Measurements from ENCODE around the gene KCNJ1.
A peak's percentile ranks its signal among the peaks of the same experiment; 100 is the strongest.

Gene KCNJ1

GRCh38 chr11:128902515-128903066 lies 35.5 kb upstream of the KCNJ1 start:
- peak overlapping the region; percentile 15 for H3K27ac ChIP-seq (ENCODE audit: low read depth, low read length)
- H3K4me1 ChIP-seq (ENCODE audit: control insufficient read depth in 5 of 5, insufficient read depth in 5 of 5, low read length in 5 of 5): peaks cover 0 to 74% (median 28%) of the 10 kb centered on the region in 5 donors
- no peaks in the 10 kb centered on the region for H3K9me3 ChIP-seq (ENCODE audit: control insufficient read depth in 5 of 5, low read length in 5 of 5)

GRCh38 chr11:128901653-128902514 lies 34.8 kb upstream of the KCNJ1 start:
- H3K27me3 ChIP-seq (ENCODE audit: control insufficient read depth in 5 of 5, insufficient read depth in 4 of 5, low read length in 5 of 5): peaks cover 0 to 10% (median 0%) of the 10 kb centered on the region in 5 donors
- H3K4me1 ChIP-seq (ENCODE audit: control insufficient read depth in 5 of 5, insufficient read depth in 5 of 5, low read length in 5 of 5): peaks cover 0 to 72% (median 32%) of the 10 kb centered on the region in 5 donors
- H3K9ac ChIP-seq (ENCODE audit: low read length in 5 of 5): no peak overlapping the region
- no peak overlapping the region for H3K27ac ChIP-seq (ENCODE audit: low read depth, low read length)
- no peak overlapping the region for H3K4me3 ChIP-seq (ENCODE audit: low read depth in 1 of 5, low read length in 5 of 5)
- H3K36me3 ChIP-seq (ENCODE audit: control insufficient read depth in 5 of 5, insufficient read depth in 5 of 5, low read length in 5 of 5): peaks cover 0 to 3% (median 0%) of the 10 kb centered on the region in 5 donors
- H3K9me3 ChIP-seq (ENCODE audit: control insufficient read depth in 5 of 5, low read length in 5 of 5): no peaks in the 10 kb centered on the region

More at GRCh38 chr11:128902515-128903066, 35.5 kb upstream of the KCNJ1 start:
- H3K4me3 ChIP-seq (ENCODE audit: low read depth in 1 of 5, low read length in 5 of 5): no peak overlapping the region
- no peak overlapping the region for H3K9ac ChIP-seq (ENCODE audit: low read length in 5 of 5)
- H3K36me3 ChIP-seq (ENCODE audit: control insufficient read depth in 5 of 5, insufficient read depth in 5 of 5, low read length in 5 of 5): peaks cover 0 to 3% (median 0%) of the 10 kb centered on the region in 5 donors
- peaks cover 0 to 13% (median 0%) of the 10 kb centered on the region in 5 donors for H3K27me3 ChIP-seq (ENCODE audit: control insufficient read depth in 5 of 5, insufficient read depth in 4 of 5, low read length in 5 of 5)

DNA sequence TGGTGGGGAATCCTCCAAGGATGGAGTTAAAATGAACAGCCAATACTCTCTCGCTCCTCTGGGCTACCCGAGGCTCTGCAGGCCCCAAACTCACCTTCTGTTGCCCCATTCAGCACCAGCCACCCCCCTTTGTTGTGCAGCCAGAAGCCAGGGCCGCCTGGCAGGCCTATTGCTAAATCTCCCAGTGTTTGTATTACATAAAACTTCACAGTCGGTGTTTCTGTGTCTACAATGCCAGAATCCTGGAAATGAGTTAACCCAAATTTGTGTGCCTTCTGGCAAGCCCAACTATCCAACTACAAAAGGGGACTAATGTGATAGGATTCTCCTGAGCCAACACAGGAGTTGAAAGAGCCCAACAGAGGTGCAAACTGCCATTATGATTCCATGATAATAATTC lies 33.4 kb upstream of the KCNJ1 start:
- peaks cover 0 to 3% (median 0%) of the 10 kb centered on the region in 5 donors for H3K36me3 ChIP-seq (ENCODE audit: control insufficient read depth in 5 of 5, insufficient read depth in 5 of 5, low read length in 5 of 5)
- H3K27me3 ChIP-seq (ENCODE audit: control insufficient read depth in 5 of 5, insufficient read depth in 4 of 5, low read length in 5 of 5): peaks cover 0 to 10% (median 0%) of the 10 kb centered on the region in 5 donors
- H3K9ac ChIP-seq (ENCODE audit: low read length in 5 of 5): no peak overlapping the region
- H3K4me1 ChIP-seq (ENCODE audit: control insufficient read depth in 5 of 5, insufficient read depth in 5 of 5, low read length in 5 of 5): peaks cover 0 to 73% (median 37%) of the 10 kb centered on the region in 5 donors
- no peak overlapping the region for H3K4me3 ChIP-seq (ENCODE audit: low read depth in 1 of 5, low read length in 5 of 5)
- no peaks in the 10 kb centered on the region for H3K9me3 ChIP-seq (ENCODE audit: control insufficient read depth in 5 of 5, low read length in 5 of 5)
- H3K27ac ChIP-seq (ENCODE audit: low read depth, low read length): no peak overlapping the region

- H3K27me3 ChIP-seq (ENCODE audit: control insufficient read depth in 5 of 5, insufficient read depth in 4 of 5, low read length in 5 of 5): no peaks in the 10 kb centered on the region
- H3K9ac ChIP-seq (ENCODE audit: low read length in 5 of 5): no peak overlapping the region
- peak overlapping the region; percentile 47 for H3K27ac ChIP-seq (ENCODE audit: low read depth, low read length)
- H3K4me3 ChIP-seq (ENCODE audit: low read depth in 1 of 5, low read length in 5 of 5): no peak overlapping the region
- no peaks in the 10 kb centered on the region for H3K9me3 ChIP-seq (ENCODE audit: control insufficient read depth in 5 of 5, low read length in 5 of 5)
- peaks cover 0 to 3% (median 0%) of the 10 kb centered on the region in 5 donors for H3K36me3 ChIP-seq (ENCODE audit: control insufficient read depth in 5 of 5, insufficient read depth in 5 of 5, low read length in 5 of 5)
- H3K4me1 ChIP-seq (ENCODE audit: control insufficient read depth in 5 of 5, insufficient read depth in 5 of 5, low read length in 5 of 5): peaks cover 0 to 70% (median 34%) of the 10 kb centered on the region in 5 donors
Measured at GRCh38 chr11:128898580-128899344, 31.7 kb upstream of the KCNJ1 start.

GRCh38 chr11:128897826-128898225 lies 30.7 kb upstream of the KCNJ1 start:
- H3K36me3 ChIP-seq (ENCODE audit: control insufficient read depth in 5 of 5, insufficient read depth in 5 of 5, low read length in 5 of 5): peaks cover 0 to 3% (median 0%) of the 10 kb centered on the region in 5 donors
- H3K27me3 ChIP-seq (ENCODE audit: control insufficient read depth in 5 of 5, insufficient read depth in 4 of 5, low read length in 5 of 5): no peaks in the 10 kb centered on the region
- H3K9me3 ChIP-seq (ENCODE audit: control insufficient read depth in 5 of 5, low read length in 5 of 5): no peaks in the 10 kb centered on the region
- peaks cover 0 to 69% (median 30%) of the 10 kb centered on the region in 5 donors for H3K4me1 ChIP-seq (ENCODE audit: control insufficient read depth in 5 of 5, insufficient read depth in 5 of 5, low read length in 5 of 5)
- H3K9ac ChIP-seq (ENCODE audit: low read length in 5 of 5): no peak overlapping the region
- H3K27ac ChIP-seq (ENCODE audit: low read depth, low read length): peak overlapping the region; percentile 47
- no peak overlapping the region for H3K4me3 ChIP-seq (ENCODE audit: low read depth in 1 of 5, low read length in 5 of 5)

- Histone ChIP-seq H3K36me3 (ENCODE audit: control insufficient read depth in 5 of 5, insufficient read depth in 5 of 5, low read length in 5 of 5) (no peaks in the 10 kb centered on the region), H3K9ac (ENCODE audit: low read length in 5 of 5) (no peak overlapping the region), H3K27me3 (ENCODE audit: control insufficient read depth in 5 of 5, insufficient read depth in 4 of 5, low read length in 5 of 5) (peaks cover 0 to 3% (median 0%) of the 10 kb centered on the region in 5 donors), H3K27ac (ENCODE audit: low read depth, low read length) (no peak overlapping the region), H3K4me3 (ENCODE audit: low read depth in 1 of 5, low read length in 5 of 5) (no peak overlapping the region), H3K9me3 (ENCODE audit: control insufficient read depth in 5 of 5, low read length in 5 of 5) (no peaks in the 10 kb centered on the region), H3K4me1 (ENCODE audit: control insufficient read depth in 5 of 5, insufficient read depth in 5 of 5, low read length in 5 of 5) (peaks cover 0 to 59% (median 30%) of the 10 kb centered on the region in 5 donors)
Measured at GRCh38 chr11:128896356-128896755, 29.3 kb upstream of the KCNJ1 start.

DNA sequence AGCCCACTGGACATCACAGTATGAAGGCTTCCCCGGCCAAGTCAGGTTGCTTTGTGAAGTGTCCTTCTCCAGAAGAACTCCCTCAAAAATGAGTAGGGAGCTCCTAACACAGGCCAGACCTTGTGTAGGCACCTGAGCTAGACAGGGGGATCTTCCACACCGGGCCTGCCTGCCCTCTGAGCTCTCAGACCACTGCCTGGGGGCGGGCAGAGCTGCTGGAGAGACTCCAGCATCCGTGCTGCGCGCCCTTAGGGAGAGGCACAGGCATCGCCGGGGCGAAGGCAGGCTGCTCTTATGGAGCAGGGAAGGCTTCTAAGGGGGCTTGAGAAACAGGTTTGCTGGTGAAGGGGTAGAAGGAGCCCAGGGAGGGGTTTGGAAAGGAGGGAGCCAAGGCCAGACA lies 28.4 kb upstream of the KCNJ1 start:
- Histone ChIP-seq H3K9ac (ENCODE audit: low read length in 5 of 5) (peak overlapping the region in 1 of 5 donors; percentile 14), H3K27me3 (ENCODE audit: control insufficient read depth in 5 of 5, insufficient read depth in 4 of 5, low read length in 5 of 5) (peaks cover 0 to 4% (median 1%) of the 10 kb centered on the region in 5 donors), H3K9me3 (ENCODE audit: control insufficient read depth in 5 of 5, low read length in 5 of 5) (no peaks in the 10 kb centered on the region), H3K27ac (ENCODE audit: low read depth, low read length) (no peak overlapping the region), H3K4me3 (ENCODE audit: low read depth in 1 of 5, low read length in 5 of 5) (no peak overlapping the region), H3K4me1 (ENCODE audit: control insufficient read depth in 5 of 5, insufficient read depth in 5 of 5, low read length in 5 of 5) (peaks cover 0 to 57% (median 32%) of the 10 kb centered on the region in 5 donors), H3K36me3 (ENCODE audit: control insufficient read depth in 5 of 5, insufficient read depth in 5 of 5, low read length in 5 of 5) (no peaks in the 10 kb centered on the region)

- no peaks in the 10 kb centered on the region for H3K36me3 ChIP-seq (ENCODE audit: control insufficient read depth in 5 of 5, insufficient read depth in 5 of 5, low read length in 5 of 5)
- no peak overlapping the region for H3K27ac ChIP-seq (ENCODE audit: low read depth, low read length)
- no peak overlapping the region for H3K4me3 ChIP-seq (ENCODE audit: low read depth in 1 of 5, low read length in 5 of 5)
- H3K27me3 ChIP-seq (ENCODE audit: control insufficient read depth in 5 of 5, insufficient read depth in 4 of 5, low read length in 5 of 5): peaks cover 0 to 10% (median 8%) of the 10 kb centered on the region in 5 donors
- peaks cover 0 to 57% (median 27%) of the 10 kb centered on the region in 5 donors for H3K4me1 ChIP-seq (ENCODE audit: control insufficient read depth in 5 of 5, insufficient read depth in 5 of 5, low read length in 5 of 5)
- H3K9ac ChIP-seq (ENCODE audit: low read length in 5 of 5): no peak overlapping the region
- H3K9me3 ChIP-seq (ENCODE audit: control insufficient read depth in 5 of 5, low read length in 5 of 5): no peaks in the 10 kb centered on the region
Measured at GRCh38 chr11:128894685-128895084, 27.6 kb upstream of the KCNJ1 start.

DNA sequence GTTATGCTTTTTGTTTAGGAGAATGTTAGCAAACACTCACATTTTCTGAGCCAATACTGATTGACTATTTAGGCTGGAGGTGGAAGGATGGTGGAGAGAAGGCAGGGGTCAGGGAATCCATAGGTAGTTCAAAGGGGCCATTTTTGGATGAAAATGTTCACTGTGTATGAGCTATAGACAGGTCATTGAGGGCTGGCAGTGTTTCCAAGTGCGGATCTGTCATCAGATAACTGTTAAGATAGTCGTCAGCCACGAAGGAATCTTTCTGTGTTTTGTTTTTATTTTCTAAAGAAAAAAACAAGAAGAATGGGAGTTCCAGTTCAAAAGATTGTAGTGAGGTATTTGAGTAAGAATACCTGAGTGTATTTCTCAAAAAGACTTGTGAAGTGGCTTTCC lies 27.2 kb upstream of the KCNJ1 start:
- peaks cover 0 to 13% (median 8%) of the 10 kb centered on the region in 5 donors for H3K27me3 ChIP-seq (ENCODE audit: control insufficient read depth in 5 of 5, insufficient read depth in 4 of 5, low read length in 5 of 5)
- peak overlapping the region in 1 of 5 donors; percentile 7 for H3K4me3 ChIP-seq (ENCODE audit: low read depth in 1 of 5, low read length in 5 of 5)
- no peaks in the 10 kb centered on the region for H3K36me3 ChIP-seq (ENCODE audit: control insufficient read depth in 5 of 5, insufficient read depth in 5 of 5, low read length in 5 of 5)
- no peak overlapping the region for H3K9ac ChIP-seq (ENCODE audit: low read length in 5 of 5)
- H3K9me3 ChIP-seq (ENCODE audit: control insufficient read depth in 5 of 5, low read length in 5 of 5): no peaks in the 10 kb centered on the region
- no peak overlapping the region for H3K27ac ChIP-seq (ENCODE audit: low read depth, low read length)
- peaks cover 0 to 54% (median 27%) of the 10 kb centered on the region in 5 donors for H3K4me1 ChIP-seq (ENCODE audit: control insufficient read depth in 5 of 5, insufficient read depth in 5 of 5, low read length in 5 of 5)

Data from subcutaneous abdominal adipose tissue (tissue), 5 donors.